Urothelium cell line (cell line): ENCODE results near the gene NCF2.
"Not testable (repeated sequence)": the region's sequence is repeated elsewhere in the genome, so short reads cannot be mapped to it uniquely, and the experiment has no call there.

Source experiments
- DNase-seq: peaks from one replicate; pipeline ENCODE4 v3.0.0; 2011; ENCODE audit warnings: low spot score, mixed read lengths
- FAIRE-seq: peaks from 2 replicates; lab custom pipeline; 2011; peaks lifted over from hg19 to GRCh38; lab: Jason Lieb, UNC

NCF2 gene

DNA sequence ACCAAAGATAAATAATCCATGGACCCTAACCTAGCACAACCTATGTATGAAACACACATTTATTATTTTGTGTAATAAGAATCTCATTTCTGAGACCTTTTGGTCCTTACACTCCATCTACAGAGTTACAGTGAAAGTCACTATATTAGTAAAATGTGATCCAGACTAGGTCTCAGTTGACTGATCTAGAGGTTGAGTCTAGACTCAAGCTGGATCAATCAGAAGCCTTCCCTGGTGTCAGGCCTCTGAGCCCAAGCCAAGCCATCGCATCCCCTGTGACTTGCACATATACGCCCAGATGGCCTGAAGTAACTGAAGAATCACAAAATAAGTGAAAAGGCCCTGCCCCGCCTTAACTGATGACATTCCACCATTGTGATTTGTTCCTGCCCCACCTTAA lies 22.7 kb upstream of the NCF2 start:
- DNase-seq, FAIRE-seq: not testable (repeated sequence)

DNA sequence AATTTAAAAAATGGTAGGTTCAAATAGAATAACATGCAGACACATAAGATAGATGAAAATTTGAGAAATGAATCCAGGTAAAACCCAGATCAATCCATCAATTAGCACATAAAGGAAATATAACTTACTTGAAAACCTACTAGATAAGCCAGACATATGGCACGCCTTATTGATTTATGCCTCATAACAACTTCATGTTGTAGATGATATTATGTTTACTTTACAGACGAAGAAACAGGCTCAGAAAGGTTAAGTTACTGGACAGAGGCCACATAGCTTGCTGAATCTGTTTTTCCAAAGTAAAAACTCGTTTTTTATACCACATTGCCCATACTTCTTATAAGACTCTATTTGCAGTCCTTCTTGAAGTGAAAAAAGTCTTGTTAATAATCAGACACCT lies 22.1 kb upstream of the NCF2 start:
- no peak for FAIRE-seq
- DNase-seq: no peak

DNA sequence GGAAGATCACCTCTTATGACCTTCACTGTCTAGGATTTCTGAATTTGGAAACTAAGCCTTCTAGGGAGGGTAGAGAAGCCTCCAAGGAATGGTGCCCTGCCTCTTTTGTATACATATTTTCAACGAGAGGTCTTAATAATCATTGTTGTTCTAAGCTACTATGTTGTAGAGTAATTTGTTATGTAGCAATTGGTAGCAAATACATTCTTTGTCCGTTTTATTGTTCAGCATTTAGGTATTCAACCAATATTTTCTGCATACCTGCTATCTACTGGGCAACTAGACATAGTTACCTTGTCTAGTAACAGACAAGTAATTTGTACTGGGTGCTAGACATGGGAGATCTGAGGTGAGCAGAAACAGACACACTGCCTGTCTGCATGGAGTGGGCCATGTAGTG lies 20.8 kb upstream of the NCF2 start:
- DNase-seq (no peak), FAIRE-seq (no peak)

- DNase-seq (no peak), FAIRE-seq (no peak)
These were observed 19.6 kb upstream of the NCF2 start for GRCh38 chr1:183609759-183610452.

- DNase-seq: no peak
- FAIRE-seq: no peak
These were observed 19.1 kb upstream of the NCF2 start for GRCh38 chr1:183609313-183609712.

- DNase-seq (no peak), FAIRE-seq (no peak)
These were observed 17.2 kb upstream of the NCF2 start for GRCh38 chr1:183607322-183607980.

GRCh38 chr1:183605904-183606303 lies 15.6 kb upstream of the NCF2 start:
- no peak for DNase-seq
- no peak for FAIRE-seq

GRCh38 chr1:183604815-183605214 lies 14.6 kb upstream of the NCF2 start:
- no peak for DNase-seq

DNA sequence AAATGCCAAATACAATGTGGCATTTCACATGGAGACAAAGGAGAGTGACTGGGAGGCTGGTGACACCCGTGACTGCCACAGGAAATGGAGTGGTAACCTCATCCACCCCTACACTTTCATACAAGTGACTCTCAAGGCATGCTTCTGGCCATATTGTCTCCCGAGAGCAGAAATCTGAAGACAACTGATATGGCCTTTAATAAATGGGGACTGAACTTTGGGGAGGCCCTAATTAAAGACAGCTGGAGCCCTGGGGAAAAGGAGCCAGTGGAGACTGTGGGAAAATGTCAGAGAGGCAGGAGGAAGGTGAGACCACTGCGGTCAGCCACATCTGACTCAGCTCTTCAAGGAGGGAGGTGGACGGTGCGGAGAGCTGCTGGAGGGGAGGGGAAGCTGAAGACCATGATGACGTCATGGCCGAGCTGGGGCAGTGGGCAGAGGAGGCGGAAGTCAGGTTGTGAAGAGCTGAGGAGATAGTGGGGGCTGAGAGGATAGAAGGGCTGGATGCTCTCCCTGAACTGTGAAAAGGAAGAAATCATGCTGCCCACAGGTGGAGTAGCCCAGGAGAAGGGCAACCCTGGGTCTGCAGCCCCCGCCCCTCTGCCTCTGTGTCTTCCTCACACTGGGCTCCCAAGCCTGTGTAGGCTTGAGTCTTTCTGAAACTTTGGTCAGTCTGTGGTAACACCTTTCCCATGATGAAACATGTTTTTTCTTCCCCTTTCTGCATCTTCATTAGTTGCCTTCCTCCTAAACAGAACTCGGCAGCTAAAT lies 14.0 kb upstream of the NCF2 start:
- FAIRE-seq (no peak), DNase-seq (peak; percentile 55)

More at GRCh38 chr1:183604815-183605214, 14.6 kb upstream of the NCF2 start:
- FAIRE-seq: no peak

GRCh38 chr1:183602510-183602909 lies 12.3 kb upstream of the NCF2 start:
- DNase-seq (no peak), FAIRE-seq (no peak)

DNA sequence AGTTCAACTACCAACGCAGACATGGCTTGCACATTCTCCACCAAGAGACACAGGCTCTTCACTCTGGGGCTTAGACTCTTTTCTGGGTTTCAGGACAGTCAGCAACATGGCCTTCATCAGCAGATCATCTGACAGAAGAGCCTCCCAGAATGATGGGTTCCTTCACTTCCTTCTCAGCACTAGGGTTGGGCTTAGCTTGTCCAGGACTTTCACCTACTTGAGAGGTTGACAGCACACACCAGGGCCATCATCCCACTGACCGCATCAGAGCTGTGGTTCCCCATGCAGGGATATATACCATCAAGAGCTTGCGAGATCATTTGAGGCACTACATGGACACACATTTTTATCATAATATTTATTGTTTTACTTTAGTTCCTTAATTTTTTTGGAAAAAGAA lies 10.4 kb upstream of the NCF2 start:
- DNase-seq (no peak), FAIRE-seq (no peak)

DNA sequence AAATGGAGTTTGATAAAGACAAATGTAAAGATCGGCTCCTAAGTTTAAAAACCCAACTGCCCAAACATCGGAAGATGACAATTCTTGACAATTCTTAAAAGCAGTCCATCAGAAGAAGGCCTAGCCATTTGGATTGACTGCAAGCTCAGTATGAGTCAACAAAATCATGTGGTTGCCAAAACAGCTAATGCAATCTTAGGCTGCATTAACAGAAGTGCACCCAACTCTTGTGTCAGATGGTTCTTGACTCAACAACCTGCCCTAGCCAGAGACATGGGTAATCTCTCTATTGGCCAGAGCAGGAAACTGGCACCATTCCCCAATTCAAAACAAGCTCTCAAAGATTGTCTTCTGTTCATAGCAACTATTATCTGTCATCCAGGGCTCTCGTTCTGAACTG lies 9.9 kb upstream of the NCF2 start:
- DNase-seq: no peak
- FAIRE-seq: no peak

DNA sequence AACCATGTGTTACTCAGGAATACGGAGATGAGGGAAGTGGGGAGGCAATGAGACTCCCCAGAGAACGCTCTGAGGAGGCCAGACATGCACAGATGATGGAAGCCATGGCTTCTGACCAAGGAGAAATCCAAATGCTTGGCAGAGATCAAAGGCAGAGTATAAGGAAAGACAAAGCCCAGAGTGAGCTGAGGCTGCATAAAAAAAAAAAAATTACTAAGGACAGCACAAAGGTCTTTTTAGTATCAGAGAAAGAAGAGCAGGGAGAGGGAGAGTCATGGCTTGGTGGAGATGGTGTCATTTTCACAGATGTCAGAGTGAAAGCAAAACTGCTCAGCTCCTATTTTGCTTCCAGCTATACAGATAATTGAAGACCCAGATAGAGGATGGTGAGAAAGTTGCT lies 8.1 kb upstream of the NCF2 start:
- FAIRE-seq (no peak), DNase-seq (no peak)

DNA sequence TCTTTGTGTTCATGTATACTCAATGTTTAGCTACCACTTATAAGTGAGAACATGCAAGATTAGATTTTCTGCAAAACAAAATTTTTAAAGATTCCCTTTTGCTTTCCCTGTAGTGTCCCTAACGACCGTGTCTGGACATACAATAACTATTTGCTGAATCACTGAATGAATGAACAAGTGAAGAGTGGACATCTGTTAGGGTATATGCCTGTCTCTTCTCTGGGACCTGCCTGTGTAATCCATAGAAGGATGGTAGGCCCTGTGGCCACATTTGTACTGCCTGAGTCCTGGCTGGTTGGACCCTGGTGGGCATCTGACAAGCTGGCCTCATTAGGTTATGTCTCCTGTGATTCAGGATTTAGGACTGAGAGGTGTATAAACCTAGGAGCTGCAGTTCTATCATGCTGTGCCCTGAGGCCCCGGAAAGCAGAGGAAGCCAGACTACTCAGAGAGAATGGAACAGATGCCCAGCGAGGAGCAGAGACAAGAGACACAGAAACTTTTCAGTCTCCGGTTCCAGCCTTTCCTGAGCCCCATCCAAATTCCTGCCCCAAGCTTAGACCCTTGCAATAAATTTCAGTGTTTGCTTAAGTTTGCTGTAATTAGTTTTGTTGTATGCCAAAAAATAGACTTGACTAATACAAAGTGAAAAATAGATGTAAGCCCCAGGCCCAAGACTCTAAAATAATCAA lies 7.5 kb upstream of the NCF2 start:
- no peak for DNase-seq

GRCh38 chr1:183596500-183596899 lies 6.2 kb upstream of the NCF2 start:
- FAIRE-seq: no peak
- no peak for DNase-seq

More for the DNA sequence above, 7.5 kb upstream of the NCF2 start:
- FAIRE-seq: no peak

DNA sequence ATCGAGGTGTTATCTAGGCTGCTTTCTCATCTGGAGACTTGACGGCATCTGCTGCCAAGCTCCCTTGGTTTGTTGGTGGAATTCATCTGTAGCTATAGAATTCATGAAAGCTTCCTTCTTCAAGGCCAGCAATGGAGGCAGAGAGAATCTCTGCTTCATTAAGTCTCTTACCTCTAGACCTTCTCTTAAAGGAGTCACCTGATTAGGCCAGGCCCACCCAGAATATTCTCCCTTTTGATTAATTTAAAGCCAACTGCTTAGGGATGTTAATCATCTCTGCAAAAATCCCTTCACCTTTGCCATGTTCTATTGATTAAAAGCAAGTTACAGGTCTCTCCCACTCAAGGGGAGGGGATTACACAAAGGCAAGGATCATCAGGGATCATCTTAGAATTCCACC lies 5.3 kb upstream of the NCF2 start:
- FAIRE-seq (no peak), DNase-seq (no peak)

GRCh38 chr1:183593356-183593755 lies 3.1 kb upstream of the NCF2 start:
- DNase-seq (no peak), FAIRE-seq (no peak)

GRCh38 chr1:183592733-183593132 lies 2.5 kb upstream of the NCF2 start:
- DNase-seq (no peak), FAIRE-seq (no peak)

DNA sequence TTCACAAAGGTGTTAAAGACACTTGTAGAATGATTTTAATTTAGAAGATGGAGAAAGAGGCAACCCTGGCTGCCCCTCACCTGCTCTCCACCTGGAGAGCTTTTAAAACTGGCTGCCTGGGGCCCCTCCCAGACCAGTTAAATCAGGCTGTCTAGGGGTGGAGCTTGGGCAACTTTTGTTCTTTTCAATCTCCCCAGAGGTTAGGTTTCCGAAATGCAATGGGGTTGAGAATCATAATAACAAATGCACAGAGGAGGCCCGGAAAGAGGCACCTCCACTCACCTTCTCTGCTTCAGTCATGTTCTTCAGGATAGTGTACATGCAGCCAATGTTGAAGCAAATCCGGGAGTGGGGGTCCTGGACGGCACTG lies 400 bp downstream of the NCF2 start:
- DNase-seq: no peak
- FAIRE-seq: no peak

DNA sequence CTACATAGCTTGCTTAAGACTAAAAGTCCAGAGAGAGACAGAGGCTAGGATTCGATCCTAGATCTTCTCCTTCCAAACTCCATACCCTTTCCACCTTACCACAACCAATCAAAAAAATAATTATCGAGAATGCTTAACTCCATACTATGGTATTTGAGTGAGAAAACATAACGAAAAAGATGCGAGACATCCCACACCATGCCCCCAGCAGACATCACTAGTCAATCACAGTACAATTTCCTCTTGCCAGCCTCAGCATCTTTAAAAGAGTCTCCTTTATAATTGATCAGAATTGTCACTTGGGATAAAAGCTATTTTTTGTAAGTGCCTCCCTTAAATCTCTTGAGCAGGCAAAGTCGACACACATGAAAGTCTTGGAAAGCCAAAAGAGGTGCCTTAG lies 875 bp downstream of the NCF2 start:
- no peak for FAIRE-seq

DNA sequence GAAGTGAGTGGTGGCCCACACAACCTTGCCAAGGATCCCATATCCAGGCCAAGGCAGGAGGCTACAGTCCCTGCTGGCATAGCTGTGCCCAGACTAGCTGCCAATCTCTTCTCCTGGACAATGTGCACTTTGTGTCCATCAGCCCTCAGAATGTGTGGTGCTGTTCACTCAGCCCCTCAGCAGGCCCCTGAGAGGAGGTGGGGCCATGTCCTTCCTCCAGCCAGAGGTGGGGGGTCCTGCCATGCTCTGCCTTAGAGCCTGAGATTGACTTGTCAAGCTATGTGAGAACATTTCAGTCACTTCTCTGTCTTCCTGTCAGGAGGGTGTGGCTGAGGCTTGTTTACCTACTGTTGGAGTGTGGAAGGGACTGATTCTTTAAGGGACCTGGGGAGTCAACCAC lies 1.4 kb downstream of the NCF2 start:
- no peak for DNase-seq
- no peak for FAIRE-seq

More for the DNA sequence above, 875 bp downstream of the NCF2 start:
- DNase-seq: no peak
